BLaER1 treated with 17β-estradiol and CSF1 and Interleukin-3, amounts not matched to agents 10 nM and 100 nM (cell line): ENCODE measurements around the gene KLHL1.

Source experiments
- H3K27ac ChIP-seq, 11 experiments: shearing (Covaris generic); formaldehyde crosslinking; 2 replicates each; pipeline ENCODE4 v1.8.1; 2022
- H3K27me3 ChIP-seq, 11 experiments: shearing (Covaris generic); formaldehyde crosslinking; 2 replicates each; pipeline ENCODE4 v1.8.1; 2022
- H3K36me3 ChIP-seq, 11 experiments: shearing (Covaris generic); formaldehyde crosslinking; 2 replicates each; pipeline ENCODE4 v1.8.1; 2022
- H3K4me1 ChIP-seq, 10 experiments: shearing (Covaris generic); formaldehyde crosslinking; 2 replicates each; pipeline ENCODE4 v1.8.1; 2022
- H3K4me2 ChIP-seq, 11 experiments: shearing (Covaris generic); formaldehyde crosslinking; 2 replicates each; pipeline ENCODE4 v1.8.1; 2022
- H3K4me3 ChIP-seq, 10 experiments: shearing (Covaris generic); formaldehyde crosslinking; 2 replicates each; pipeline ENCODE4 v1.8.1; 2022
- H3K9ac ChIP-seq, 11 experiments: shearing (Covaris generic); formaldehyde crosslinking; 2 replicates each; pipeline ENCODE4 v1.8.1; 2022
- H3K9me3 ChIP-seq, 11 experiments: shearing (Covaris generic); formaldehyde crosslinking; replicated peaks in 1 of 11; 2 replicates each; pipeline ENCODE4 v1.8.1; 2022
- H4K20me1 ChIP-seq, 11 experiments: shearing (Covaris generic); formaldehyde crosslinking; 2 replicates each; pipeline ENCODE4 v1.8.1; 2022
- Cebpa-rat ChIP-seq, 11 experiments: shearing (Covaris generic); IDR thresholded peaks; 2 replicates each; pipeline ENCODE4 v1.8.1; 2022

Gene KLHL1

DNA sequence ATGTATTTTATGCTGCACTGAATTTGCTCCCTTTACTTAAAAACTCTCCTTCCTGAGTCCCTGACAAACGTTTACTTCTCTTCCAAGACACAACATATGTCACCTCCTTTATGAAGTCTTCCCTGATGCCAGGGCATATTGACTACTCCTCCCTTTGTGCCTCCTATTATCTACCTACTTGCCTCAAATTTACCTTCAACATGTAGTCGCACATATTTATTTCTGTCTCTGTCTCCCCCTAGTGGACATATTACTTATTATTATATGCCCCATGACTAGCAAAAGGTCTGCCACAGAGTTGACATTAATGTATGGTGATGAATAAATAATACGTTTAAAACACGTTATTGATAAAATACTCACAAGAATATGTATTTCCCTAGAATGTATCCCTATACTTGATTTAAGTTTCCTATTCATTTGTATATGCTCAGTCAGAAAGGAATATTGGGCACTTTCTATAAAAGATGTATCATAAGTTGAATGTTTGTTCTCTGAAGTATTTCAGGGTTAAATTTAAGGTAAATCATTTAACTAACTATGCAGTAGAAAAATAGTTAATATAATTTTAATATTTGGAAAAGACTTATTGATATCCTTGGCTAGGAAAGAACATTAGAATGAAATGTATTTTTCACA, 250.9 kb downstream of the KLHL1 start:
- H4K20me1 ChIP-seq = no peaks in the 10 kb centered on the region
- no peaks in the 10 kb centered on the region for H3K36me3 ChIP-seq
- no peaks in the 10 kb centered on the region for H3K27me3 ChIP-seq
- H3K4me3 ChIP-seq = no peak overlapping the region
- H3K9ac ChIP-seq = no peak overlapping the region
- no peaks in the 10 kb centered on the region for H3K9me3 ChIP-seq
- H3K27ac ChIP-seq = no peak overlapping the region
- H3K4me1 ChIP-seq = no peaks in the 10 kb centered on the region; a peak in 1 of 20 replicates
- TF ChIP-seq Cebpa-rat (IDR thresholded peaks at IDR 0.05) = no peak
- no peak overlapping the region for H3K4me2 ChIP-seq

DNA sequence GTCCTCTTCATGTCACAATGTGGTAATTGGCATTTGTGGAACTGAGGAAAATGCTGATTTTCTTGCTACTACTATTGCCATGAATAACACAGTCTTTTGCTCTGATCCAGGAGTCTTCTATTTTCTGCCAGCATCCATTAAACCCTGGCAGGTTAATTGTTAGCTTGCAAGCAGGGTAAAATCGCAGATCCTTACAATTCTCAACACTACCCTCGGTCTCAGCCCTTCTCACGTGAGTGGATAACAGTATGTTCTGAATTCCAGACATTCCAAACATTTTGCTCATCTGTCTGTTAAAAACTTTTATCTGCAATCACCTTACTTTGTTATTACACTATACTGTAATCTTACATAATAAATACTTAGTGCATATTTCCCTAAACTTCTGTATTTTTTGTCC, 251.9 kb downstream of the KLHL1 start:
- Histone ChIP-seq H3K27me3 (no peaks in the 10 kb centered on the region), H3K4me1 (no peaks in the 10 kb centered on the region; a peak in 1 of 20 replicates), H3K36me3 (no peaks in the 10 kb centered on the region), H3K4me2 (no peak overlapping the region), H3K9ac (no peak overlapping the region), H3K9me3 (no peaks in the 10 kb centered on the region), H3K27ac (no peak overlapping the region), H3K4me3 (no peak overlapping the region), H4K20me1 (no peaks in the 10 kb centered on the region)
- no peak for TF ChIP-seq Cebpa-rat (IDR thresholded peaks at IDR 0.05)

GRCh38 chr13:69828527-69828926, 279.7 kb downstream of the KLHL1 start:
- no peak overlapping the region for H3K4me2 ChIP-seq
- H3K36me3 ChIP-seq = no peaks in the 10 kb centered on the region
- H3K4me1 ChIP-seq = no peaks in the 10 kb centered on the region
- TF ChIP-seq Cebpa-rat (IDR thresholded peaks at IDR 0.05) = no peak
- H3K27ac ChIP-seq = no peak overlapping the region
- no peak overlapping the region for H3K4me3 ChIP-seq
- H3K9me3 ChIP-seq = no peaks in the 10 kb centered on the region
- no peaks in the 10 kb centered on the region for H3K27me3 ChIP-seq
- no peak overlapping the region for H3K9ac ChIP-seq
- H4K20me1 ChIP-seq = no peaks in the 10 kb centered on the region

DNA sequence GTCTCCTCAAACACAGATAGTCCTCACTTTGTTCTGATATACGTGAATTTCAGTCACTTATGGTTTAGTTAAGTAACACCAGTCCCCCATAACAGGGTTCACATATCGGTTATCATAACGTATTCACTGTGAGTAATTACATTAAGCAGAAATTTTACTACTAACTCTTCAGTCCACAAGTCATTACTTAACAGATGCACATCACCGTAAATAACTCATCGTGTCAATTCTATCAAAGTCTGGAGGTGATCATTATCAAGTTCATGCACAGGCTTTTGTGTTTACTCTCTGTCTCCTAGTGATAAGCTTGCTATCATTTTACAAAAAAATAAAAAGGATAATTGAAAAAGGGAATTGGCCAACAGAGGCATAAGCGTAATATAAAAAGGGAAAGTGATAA, 288.1 kb downstream of the KLHL1 start:
- Histone ChIP-seq H3K9ac (no peak overlapping the region), H4K20me1 (no peaks in the 10 kb centered on the region; a peak in 1 of 22 replicates), H3K27ac (no peak overlapping the region), H3K36me3 (no peaks in the 10 kb centered on the region), H3K9me3 (no peaks in the 10 kb centered on the region), H3K4me3 (no peak overlapping the region), H3K4me2 (no peak overlapping the region), H3K27me3 (no peaks in the 10 kb centered on the region), H3K4me1 (no peaks in the 10 kb centered on the region)
- TF ChIP-seq Cebpa-rat (IDR thresholded peaks at IDR 0.05) = no peak

DNA sequence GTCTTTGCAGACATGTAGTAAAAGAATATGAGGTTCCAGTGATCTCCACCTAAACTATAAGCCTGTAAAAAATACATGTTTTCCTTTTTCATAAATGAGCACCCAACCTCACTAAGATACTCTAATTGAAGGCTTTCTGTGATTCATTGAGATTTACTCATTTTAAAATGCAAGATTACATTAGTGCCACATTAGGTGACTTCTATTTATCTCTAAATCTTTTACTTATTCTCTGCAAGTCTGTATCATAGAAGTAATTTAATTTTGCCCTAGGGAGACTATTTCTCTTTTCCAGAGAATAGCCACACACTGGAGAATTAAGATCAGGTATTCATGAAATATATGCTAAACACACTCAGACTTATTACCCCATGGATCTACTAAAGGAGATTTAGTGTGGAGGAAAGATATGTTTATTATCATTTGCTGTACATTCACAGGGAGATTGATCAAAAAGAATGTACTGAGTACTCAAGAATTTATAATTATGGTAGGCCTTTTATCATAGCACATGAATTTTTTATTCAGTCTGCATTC, 290.9 kb downstream of the KLHL1 start:
- no peaks in the 10 kb centered on the region for H3K27me3 ChIP-seq
- H3K4me2 ChIP-seq = no peak overlapping the region
- no peaks in the 10 kb centered on the region for H3K4me1 ChIP-seq
- no peak for TF ChIP-seq Cebpa-rat (IDR thresholded peaks at IDR 0.05)
- no peaks in the 10 kb centered on the region; a peak in 1 of 22 replicates for H4K20me1 ChIP-seq
- no peak overlapping the region for H3K27ac ChIP-seq
- H3K4me3 ChIP-seq = no peak overlapping the region
- no peak overlapping the region for H3K9ac ChIP-seq
- no peaks in the 10 kb centered on the region for H3K36me3 ChIP-seq
- peaks cover 0 to 9% (median 6%) of the 10 kb centered on the region in 11 experiments; a peak in 7 of 22 replicates for H3K9me3 ChIP-seq

GRCh38 chr13:69809152-69809551, 299.1 kb downstream of the KLHL1 start:
- no peak overlapping the region for H3K9ac ChIP-seq
- TF ChIP-seq Cebpa-rat (IDR thresholded peaks at IDR 0.05) = no peak
- no peaks in the 10 kb centered on the region for H3K36me3 ChIP-seq
- H3K4me2 ChIP-seq = no peak overlapping the region
- H3K27ac ChIP-seq = no peak overlapping the region
- peaks cover 0 to 9% (median 5%) of the 10 kb centered on the region in 11 experiments; a peak in 7 of 22 replicates for H3K9me3 ChIP-seq
- no peaks in the 10 kb centered on the region for H3K27me3 ChIP-seq
- no peak overlapping the region for H3K4me3 ChIP-seq
- H3K4me1 ChIP-seq = no peaks in the 10 kb centered on the region
- H4K20me1 ChIP-seq = no peaks in the 10 kb centered on the region

GRCh38 chr13:69796256-69796655, 312.0 kb downstream of the KLHL1 start:
- H4K20me1 ChIP-seq = no peaks in the 10 kb centered on the region
- no peak overlapping the region for H3K4me2 ChIP-seq
- TF ChIP-seq Cebpa-rat (IDR thresholded peaks at IDR 0.05) = no peak
- H3K9ac ChIP-seq = no peak overlapping the region
- H3K4me1 ChIP-seq = no peaks in the 10 kb centered on the region
- H3K4me3 ChIP-seq = no peak overlapping the region
- no peak overlapping the region for H3K27ac ChIP-seq
- H3K36me3 ChIP-seq = no peaks in the 10 kb centered on the region
- no peaks in the 10 kb centered on the region for H3K9me3 ChIP-seq
- H3K27me3 ChIP-seq = no peaks in the 10 kb centered on the region

- no peak for TF ChIP-seq Cebpa-rat (IDR thresholded peaks at IDR 0.05)
- Histone ChIP-seq H3K4me1 (no peaks in the 10 kb centered on the region), H3K27ac (no peak overlapping the region), H3K9ac (no peak overlapping the region), H3K9me3 (no peaks in the 10 kb centered on the region), H3K4me3 (no peak overlapping the region), H3K27me3 (no peaks in the 10 kb centered on the region), H3K4me2 (no peak overlapping the region), H3K36me3 (no peaks in the 10 kb centered on the region), H4K20me1 (no peaks in the 10 kb centered on the region)
Observed at GRCh38 chr13:69793783-69794453, 314.3 kb downstream of the KLHL1 start.

GRCh38 chr13:69776937-69777336, 331.3 kb downstream of the KLHL1 start:
- no peaks in the 10 kb centered on the region for H3K36me3 ChIP-seq
- no peaks in the 10 kb centered on the region for H3K27me3 ChIP-seq
- H3K9ac ChIP-seq = no peak overlapping the region
- H3K27ac ChIP-seq = no peak overlapping the region
- no peak overlapping the region for H3K4me2 ChIP-seq
- H3K4me3 ChIP-seq = no peak overlapping the region
- peaks cover 0 to 5% (median 0%) of the 10 kb centered on the region in 11 experiments; a peak in 2 of 22 replicates for H3K9me3 ChIP-seq
- no peaks in the 10 kb centered on the region for H3K4me1 ChIP-seq
- H4K20me1 ChIP-seq = no peaks in the 10 kb centered on the region
- TF ChIP-seq Cebpa-rat (IDR thresholded peaks at IDR 0.05) = no peak

- Histone ChIP-seq H3K4me1 (no peaks in the 10 kb centered on the region), H3K9me3 (peaks cover 14 to 19% (median 16%) of the 10 kb centered on the region in 11 experiments), H3K36me3 (no peaks in the 10 kb centered on the region), H3K27me3 (no peaks in the 10 kb centered on the region), H3K27ac (no peak overlapping the region), H3K9ac (no peak overlapping the region), H4K20me1 (no peaks in the 10 kb centered on the region), H3K4me2 (no peak overlapping the region), H3K4me3 (no peak overlapping the region)
- TF ChIP-seq Cebpa-rat (IDR thresholded peaks at IDR 0.05) = no peak
Observed at GRCh38 chr13:69769608-69770007, 338.6 kb downstream of the KLHL1 start.
